Superior temporal gyrus (tissue), 1 donor: ENCODE measurements around the gene SPTBN5.

Experiments
- DNase-seq: peaks from one replicate; pipeline ENCODE4 v3.0.0-alpha.2; 2016; ENCODE audit errors: extremely low spot score

Gene SPTBN5

DNA sequence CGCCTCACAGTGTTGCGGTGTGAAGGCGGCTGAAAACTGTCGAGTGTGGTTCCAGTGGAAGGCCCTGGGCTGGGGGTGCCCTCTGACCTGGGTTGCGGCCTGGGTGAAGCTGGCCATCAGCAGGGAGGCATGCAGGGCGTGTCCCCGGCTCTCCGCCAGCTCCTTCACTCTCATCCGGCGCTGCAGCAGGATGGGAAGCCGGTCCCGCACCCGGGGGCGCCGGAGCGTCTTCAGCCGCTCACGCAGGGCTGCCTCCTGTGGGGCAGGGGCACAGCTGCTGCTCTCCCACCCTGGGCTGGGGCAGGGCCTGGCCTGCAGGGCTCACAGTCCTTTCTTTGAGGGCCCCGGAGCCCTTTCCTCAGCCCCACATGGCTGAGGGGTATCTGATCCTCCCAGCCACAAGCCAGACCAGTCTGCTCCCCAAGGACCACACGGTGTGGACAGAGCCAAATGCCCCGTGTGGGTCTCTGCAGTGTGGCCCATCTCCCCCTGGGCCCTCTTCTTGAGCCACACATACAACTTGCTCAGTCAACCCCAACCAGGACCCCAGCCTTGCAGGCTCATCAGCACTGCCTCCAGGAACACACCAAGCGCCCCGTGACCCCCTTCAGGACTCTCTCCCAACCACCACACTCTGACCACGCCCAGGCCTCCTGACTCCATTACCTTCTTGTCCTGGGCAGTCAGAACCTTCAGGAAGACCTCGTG lies 26.8 kb downstream of the SPTBN5 start:
- DNase-seq, result no peak

DNA sequence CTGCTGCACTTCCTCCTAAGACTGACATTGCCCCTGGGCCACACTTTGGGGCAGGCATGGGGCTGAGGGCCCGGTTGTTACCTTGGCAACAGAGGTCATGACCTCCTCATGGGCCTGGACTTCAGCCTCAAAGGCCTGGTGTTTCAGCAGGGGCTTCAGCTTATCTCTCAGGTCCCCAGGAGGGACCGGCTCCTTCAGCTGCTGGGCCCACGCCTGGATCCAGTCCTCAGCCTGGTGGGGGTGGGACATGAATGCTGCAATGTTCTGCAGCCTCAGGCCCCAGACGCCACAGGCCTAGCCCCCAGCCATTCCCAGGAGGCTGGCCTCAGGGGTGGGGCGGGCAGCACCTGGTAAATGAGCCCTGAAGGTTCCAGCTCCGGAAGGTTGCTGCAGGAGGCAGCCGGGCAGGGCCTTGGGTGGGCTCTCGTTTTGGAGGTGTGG lies 27.6 kb downstream of the SPTBN5 start:
- DNase-seq, result no peak

DNA sequence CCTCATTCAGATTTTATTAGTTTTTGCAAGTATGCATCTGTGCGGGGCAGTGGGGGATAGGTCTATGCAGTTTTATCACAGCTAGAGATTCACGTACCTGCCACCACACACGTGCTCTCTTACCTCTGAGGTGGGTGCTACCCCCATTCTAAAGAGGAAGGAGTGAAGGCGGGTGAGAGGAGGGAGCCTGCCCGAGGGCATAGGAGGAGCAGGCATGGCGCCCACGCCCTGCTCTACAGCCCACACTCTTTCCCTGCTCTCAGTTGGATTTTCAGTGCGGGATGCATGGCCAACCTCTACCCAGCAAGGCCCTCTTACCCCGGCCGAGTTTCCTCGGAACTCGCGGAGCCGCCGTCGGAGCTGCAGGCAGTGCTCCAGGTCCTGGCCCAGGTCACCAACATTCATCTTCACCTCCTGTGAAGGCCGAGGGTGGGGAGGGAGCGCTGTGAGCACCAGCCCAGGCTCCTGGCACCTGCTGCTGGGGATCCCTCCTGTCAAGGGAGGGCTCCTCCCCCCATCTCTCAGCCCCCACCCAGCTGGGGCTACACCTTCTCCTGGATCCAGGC lies 28.3 kb downstream of the SPTBN5 start:
- no peak for DNase-seq

DNA sequence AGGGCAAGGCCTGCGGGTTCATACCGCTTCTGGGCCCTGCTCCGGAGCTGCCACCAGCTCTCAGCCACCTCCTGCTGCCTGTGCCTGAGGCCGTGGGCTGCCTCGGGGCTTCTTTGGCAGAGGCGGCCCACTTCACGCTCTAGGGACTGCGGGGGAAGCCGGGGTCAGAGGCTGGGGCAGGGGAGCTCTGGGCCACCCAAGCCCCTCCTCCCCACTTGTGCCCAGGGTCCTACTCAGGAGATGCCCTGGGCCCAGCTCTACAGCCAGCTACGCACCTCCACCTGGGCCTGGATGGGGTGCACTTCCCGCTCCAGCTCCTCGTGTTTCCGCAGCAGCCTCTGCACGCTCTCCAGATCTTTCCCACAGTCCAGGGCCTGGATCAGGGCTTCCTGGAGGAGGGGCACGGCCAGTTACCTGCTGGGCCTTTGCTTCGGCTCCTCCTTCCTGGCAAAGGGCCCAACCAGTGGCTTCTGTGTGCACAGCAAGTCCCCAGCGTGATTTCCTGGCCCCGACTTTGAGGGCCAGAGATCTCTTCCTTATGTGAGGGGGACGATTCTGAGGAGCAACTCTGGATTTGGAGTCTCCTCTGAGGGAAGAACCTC lies 31.2 kb downstream of the SPTBN5 start:
- no peak for DNase-seq

DNA sequence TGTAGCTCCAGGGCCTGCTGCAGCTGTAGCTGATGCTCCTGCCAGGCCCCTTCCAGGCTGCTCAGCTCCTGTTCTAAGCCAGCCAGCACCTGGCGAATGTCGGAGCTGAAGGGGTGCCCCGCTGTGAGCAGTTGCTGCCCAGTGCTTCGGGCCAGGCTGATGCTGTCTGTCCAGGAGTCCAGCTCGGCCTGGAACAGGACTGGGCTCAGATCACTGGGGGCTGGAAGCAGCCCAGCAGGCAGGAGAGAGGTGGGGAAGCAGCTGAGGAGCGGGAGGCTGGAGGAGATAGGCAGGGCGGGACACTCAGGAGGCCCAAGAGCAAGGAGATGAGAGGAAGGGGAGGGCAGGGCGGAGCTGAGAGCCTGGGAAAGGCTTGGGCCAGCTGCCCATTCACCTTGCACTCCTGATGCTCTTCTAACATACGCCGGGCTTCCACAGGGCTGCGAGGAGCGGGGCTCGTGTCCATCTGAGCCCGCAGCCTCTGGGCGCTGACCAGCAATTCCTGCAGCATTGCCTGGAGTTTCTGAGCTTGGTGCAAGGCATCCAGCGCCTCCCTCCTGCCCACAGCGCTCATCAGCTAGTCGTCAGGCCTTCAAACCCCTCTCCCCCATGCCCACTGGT lies 32.0 kb downstream of the SPTBN5 start:
- no peak for DNase-seq

DNA sequence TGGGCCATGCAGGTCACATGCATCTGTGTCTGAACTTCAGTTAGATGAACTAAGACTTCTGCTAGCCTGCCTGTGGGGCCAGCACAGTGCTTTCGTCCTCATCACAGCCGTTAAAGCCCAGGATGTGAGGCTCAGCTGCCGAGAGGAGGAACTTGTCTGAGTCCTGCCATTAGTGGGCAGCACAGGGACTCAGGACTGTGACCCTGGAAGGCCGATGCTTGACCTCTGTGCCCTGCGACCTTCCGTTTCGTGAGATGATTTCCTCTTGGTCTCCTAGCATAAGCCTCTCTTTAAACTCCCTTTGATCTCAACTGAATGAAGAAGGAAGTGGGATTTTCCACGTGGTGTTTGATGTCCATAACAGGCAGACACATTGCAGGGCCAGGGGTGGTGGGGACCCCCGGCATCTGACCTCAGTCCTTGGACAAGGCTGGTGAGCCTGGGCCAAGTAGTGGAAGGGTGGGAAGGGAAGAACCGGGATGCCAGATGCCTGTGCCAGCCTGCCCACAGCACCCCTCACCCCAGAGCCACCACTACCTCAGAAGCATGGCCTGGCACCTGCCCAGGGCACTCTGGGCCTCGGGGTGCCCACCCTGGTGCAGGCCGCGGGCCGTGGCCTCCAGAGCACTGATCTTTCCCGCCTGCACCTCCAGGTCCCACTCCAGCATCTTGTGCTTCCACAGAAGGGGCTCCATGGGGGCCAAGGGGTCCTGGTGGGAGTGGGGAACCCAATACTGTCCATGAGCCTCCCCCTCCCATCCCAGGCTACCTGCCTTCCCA lies 33.6 kb downstream of the SPTBN5 start:
- DNase-seq, result no peak

DNA sequence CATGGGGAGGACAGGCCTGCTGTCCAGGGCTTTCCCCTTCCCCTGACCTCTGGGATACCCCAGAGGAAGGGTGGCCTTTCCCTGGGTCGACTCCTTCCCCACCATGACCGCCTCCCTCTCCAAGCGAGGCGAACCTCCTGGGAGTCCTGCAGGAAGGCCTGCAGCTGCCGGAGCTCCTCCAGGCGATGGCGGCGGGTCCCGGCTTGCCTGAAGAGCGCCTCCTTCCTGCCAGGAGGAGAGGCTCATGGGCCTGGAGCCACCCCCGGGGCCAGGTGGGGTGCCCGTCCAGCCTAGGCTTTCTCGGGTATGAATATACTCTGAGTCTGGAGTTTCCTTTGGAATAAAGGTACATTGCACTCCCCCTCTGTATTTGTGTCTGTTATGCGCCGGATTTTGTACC lies 35.1 kb downstream of the SPTBN5 start:
- no peak for DNase-seq

DNA sequence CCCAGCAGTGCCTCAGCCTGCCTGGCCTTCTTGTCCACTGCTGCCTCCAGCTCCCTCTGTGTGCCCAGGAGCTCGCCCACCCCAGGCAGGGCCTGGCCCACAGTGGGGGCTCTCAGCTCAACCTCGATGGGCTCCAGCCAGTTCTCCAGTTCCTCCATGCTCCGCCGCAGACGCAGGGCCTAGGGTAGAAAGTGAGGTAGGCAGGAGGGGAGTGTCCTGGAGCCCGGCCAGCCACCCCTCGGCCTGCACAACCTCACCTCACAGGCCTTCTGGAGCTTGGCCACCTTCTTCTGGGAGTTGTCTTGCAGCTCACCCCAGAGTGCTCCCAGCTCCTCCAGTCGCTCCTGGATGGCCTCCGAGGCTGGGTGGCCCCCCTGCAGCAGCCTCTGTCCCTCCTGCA lies 36.5 kb downstream of the SPTBN5 start:
- DNase-seq, result no peak

DNA sequence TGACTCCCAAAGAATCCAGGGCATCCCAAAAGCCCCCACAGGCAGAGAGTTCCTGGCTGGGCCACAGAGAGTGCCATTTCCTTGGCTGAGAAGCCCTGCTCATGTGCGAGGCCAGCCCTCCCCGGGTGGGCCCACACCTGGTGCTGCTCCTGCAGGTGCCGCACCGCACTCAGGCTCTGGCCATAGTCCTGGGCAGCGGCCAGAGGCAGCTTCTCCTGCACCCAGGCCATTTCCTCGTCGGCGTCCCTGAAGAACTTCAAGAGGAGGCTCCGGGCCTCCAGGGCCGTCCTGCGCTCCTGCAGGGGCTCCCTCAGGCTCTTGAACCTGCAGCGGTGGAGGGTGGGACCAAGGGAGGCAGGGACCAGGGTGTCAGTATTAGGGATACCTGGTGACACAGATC lies 37.1 kb downstream of the SPTBN5 start:
- no peak for DNase-seq

DNA sequence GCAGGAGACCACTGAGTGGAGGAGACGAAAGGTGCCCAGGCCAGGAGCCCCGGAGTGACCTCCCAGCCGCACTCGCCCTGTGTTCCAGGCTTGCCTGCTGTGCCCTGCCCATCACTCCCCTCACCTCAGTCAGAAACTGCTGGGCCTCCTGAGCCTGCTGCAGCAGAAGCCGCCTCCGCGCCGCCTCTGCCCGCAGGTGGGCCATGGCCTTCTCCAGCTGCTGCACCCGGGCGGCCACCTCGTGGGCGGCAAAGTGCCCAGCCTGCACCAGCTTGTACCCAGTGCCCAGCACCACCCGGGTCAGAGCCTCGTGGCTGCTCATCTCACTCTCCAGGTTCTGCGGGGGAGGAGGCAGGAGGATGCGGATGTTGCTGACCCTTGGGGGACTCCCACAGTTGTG lies 37.6 kb downstream of the SPTBN5 start:
- DNase-seq, result no peak

DNA sequence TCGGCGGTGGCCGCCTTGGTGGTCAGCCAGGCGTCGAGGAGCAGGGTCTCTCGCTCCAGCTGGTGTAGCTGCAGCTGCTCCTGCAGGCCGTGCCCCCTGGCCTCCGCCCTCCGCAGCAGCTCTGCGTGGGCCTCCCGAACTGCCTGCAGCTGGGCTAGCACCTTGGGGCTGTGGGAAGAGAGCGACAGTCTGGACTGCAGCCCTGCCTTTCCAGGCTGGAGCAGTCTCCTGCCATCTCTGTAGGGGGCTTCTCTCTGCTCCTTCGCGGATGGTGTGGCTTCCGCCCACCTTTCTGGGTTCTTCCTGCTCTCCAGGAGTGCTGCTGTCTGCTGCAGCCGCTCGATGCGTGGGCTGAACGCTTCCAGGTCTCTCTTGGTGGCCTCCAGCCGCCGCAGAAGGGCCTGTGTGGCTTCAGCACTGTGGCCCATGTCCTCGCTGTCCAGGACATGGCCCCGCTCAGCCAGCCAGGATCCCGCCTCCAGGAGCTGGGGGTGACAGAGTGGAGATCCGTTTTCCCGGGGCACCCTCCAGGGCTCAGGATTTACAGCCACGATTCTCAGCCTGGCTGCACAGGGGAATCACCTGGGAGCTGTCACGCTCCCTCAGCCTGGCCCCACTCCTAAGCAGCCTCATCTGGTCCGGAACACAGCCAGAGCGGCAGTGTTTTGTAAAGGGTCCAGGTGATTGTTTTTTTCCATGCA lies 38.4 kb downstream of the SPTBN5 start:
- DNase-seq, result no peak

DNA sequence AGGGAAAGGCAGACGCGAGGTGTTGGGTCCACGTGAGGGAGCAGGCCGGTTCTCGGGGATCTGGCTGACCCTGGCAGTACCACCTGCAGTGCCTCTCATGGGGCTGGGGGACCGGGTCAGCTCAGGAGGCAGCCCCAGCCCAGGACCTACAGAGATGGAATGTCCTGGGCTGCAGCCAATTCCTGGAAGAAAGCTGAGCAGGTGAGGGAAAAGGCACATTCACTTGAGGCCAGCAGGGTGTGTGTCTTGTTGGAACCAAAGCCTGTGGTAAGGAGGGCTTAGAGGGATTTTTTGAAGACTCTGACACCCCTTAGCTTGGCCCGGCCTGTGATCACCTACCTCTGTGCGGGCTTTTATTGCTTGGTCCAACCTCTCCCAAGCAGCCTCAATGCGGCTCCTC lies 39.4 kb downstream of the SPTBN5 start:
- DNase-seq, result no peak

DNA sequence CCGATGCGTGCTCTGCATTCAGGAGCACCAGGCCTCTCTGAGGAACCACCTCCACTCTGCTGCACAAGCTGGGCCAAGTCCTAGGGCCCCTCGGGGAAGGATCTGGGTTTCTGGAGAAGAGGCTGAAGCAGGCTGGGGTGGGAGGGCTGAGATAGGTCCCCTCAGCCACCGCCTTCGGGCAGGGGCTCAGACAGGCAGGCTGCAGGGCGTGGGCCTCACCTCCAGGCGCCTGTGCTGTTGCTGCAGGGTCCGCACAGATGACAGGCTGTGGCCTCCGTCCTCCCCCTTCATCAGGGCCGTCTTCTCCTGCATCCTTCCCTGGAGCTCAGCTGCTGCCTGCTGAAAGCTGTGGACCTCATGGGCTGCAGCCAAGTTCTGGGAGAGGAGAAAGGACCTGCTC lies 40.0 kb downstream of the SPTBN5 start:
- DNase-seq, result no peak

DNA sequence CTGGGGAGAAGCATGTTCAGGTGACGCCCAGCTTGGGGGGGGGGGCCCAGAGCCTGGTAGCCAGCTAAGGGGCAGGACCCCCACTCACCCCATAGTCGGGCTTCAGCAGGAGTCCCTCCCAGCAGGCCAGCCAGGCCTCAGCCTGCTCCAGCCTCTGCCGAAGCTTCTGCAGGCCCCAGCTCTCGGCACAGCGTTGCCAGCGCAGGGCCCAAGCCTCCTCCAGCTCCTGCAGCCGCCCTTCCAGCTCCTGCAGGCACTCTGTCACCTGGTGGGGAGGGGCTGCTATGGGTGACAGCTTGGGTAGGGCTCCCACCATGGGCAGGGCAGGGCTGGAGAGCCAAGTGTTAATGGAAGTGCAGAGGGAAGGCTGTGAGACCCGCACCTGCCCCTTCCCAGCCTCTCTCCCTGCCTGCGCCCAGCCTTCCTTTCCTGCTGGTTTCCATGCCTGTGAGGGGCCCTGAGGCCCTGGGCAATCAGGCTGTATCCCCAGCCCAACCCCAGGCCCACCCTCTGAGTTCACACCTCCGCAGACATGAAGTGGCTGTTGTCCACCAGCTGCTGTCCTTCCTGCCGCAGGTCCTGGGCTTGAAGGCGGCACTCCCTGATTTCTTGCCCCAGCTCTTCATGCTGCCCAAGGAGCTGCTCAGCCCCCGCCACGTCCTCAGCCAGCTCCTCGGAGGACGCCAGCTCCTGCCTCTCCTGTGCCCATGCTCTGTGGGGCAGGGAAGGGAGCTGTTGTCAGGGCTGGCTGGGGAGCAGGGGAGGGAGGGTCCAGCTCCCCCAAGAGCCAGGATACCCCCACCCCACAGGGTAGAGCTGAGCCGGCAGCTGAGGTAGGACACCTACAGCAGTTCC lies 40.9 kb downstream of the SPTBN5 start:
- no peak for DNase-seq

DNA sequence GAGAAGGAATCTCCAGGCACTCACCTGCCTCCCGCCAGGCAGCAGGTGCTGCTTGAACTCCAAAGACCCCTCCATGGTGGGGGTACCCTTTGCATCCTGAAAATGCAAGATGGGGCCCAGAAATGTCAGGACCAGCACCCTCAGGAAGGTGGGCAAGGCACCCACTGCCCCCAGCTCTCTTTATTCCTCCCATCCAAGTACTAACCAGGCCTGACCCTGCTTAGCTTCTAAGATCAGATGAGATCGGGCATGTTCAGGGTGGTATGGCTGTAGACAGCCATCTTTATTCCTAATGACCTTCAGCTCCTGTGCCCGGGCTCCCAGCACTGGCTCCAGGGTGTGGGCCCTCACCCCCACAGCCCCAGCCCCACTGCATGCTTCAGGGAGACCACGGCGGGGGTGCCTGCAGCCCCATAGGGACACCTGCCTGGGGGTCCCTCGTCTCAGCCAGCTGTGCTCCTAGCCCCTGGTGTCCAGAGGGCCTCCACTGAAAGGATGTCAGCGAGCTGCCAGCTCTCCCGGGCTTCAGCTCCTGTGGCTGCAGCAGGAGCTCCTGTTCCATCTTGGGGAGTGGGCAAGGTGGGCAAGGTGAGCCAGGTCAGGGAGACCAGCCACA lies 42.0 kb downstream of the SPTBN5 start:
- DNase-seq, result no peak

DNA sequence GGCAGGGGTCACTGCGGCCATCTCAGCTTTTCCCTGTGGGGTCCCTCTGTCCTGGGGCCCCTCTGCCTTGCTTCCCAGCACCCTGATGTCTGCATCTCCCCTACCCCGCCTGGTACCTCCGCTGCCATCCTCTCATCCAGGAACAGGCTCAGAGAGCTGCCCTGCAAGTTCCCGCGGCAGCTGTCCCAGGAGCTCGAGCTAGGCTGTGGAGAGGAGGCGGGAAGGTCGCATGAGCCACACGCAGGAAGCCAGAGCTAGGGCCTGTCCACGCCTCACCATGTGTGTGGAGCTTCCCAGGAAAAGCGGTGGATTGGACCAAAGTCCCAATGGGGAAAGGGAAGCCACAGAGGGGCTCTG lies 42.7 kb downstream of the SPTBN5 start:
- no peak for DNase-seq

DNA sequence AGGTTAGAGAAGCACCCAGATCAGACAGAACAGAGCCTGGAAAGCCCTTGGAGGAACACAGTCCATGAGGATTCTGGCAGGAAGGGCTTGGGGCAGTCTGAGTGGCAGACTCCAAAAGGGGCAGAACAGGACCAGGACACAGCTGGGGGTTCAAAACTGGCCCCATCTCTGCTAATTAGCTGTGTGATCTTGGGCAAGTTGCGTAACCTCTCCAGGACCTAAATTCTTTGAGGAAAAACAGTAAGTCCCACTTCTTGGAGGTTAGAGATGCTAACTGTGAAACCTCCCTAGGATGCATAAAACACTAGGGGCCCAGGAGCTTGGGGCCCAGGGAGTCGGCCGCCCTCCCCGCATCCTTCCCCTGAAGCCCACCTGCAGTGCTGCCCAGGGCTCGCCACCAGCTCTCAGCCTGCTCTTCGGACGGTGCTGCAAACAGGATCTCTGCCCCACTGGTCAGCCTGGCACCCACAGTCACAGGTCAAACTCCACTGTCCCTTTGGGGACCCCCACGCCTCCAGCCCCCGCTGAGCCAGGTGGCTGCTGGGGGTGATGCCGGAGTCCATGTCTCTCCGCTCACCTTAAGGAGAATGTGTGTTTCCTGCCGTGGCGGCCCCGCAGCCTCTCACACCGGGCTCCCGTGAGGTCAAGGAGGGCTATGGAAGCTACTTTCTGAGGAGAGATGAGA lies 43.2 kb downstream of the SPTBN5 start:
- no peak for DNase-seq

DNA sequence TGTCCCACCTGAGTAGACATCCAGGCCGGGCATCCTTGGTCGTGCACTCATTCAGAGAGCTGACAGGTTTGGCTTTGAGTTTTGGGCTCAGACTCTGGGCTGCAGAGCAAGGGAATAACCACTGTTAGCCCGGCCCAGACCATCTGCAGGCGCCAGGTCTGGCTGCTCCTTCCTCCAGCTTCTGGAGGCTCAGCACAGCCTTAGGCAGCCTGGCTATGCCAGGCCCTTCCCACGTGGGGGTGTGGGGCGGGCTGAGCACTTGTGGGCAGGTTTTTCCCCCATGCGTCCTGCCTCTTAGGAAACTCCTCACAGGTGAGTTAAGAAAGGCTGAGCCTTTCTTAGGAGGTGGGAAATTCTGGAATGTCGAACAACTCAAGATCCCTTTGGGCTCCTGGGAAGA lies 44.0 kb downstream of the SPTBN5 start:
- no peak for DNase-seq

DNA sequence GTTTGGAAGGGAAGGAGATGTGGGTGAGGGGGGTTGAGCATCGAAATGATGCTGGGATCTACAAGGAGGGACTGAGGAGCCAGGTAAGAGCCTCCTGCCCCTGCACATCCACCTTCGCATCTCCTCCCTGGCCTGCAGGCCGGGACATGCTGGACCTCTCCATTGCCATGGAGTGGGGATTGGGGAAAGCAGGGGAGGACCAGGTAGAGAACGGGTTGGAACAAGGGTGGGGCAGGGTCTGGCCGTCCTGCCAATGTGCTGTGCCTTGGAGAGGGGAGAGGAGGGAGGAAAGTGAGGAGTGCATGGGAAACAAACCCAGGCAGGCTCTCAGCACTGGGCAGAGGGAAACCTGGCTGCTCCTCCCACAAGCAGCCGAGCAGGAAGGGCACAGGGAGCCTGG lies 44.6 kb downstream of the SPTBN5 start:
- no peak for DNase-seq

DNA sequence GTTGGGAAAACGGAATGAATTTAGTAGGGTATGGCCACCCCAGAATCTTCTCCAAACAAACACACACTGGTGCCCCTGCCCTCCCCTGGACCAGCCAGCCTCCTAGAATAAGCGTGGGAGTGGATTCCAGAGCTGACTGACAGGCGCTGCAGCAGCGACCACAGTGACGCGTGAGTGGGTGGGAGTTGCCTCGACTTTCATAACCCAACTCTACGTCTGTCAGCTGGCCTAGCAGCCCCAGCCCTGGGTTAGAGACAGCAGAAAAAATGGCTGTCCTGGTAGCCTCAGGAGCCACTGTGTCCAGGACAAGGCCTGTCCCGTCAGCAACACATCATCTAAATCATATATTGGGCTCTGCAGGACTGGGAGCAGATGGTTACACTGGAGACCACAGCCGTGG lies 45.2 kb downstream of the SPTBN5 start:
- no peak for DNase-seq
